ENCODE measurements around the gene GADL1.

GADL1 gene

GRCh38 chr3:30691249-30691880, 203.1 kb downstream of the GADL1 start:
- DNase-seq, result no peak

DNA sequence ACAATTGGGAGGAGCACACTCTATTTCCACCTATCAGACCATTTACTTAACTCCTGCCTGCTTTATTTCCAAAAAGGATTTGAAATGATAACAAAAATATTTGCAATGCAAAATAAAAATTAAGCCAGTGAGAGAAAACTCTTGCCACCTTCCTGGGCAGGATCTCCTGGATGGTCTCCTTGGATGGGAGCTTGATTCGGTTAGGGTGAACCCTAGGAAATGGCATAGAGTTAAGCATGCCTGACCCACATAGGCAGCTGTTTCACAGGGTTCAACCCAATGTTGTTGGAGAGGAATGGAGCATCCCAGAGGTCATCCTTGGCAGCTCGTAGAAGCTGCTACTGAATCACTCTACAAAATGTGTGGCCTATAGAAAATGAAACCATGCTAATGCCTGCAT, 204.3 kb downstream of the GADL1 start:
- no peak for DNase-seq

GRCh38 chr3:30688776-30689641, 205.5 kb downstream of the GADL1 start:
- DNase-seq, result no peak

GRCh38 chr3:30687930-30688570, 206.4 kb downstream of the GADL1 start:
- no peak for DNase-seq

- DNase-seq, result no peak
Measured at GRCh38 chr3:30686799-30687198, 207.7 kb downstream of the GADL1 start.

DNA sequence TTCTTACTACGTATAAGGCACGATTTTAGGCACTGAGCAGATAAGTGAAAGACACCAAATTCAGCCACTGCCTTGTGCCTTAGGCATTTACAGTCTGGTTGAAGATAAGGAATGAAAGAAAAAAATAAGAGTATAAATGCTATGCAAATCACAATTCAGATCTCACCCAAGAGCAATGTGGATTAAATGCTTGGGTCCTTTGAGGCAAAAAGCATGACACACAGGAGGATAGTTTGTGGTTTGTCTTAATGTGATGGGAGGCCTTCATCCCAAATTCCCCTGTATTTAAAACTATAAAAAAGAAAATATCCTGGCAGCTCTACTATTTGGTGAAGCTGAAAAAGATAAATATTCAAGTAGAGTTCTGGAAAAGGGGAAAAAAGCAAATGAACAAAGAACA, 208.3 kb downstream of the GADL1 start:
- DNase-seq, result no peak

DNA sequence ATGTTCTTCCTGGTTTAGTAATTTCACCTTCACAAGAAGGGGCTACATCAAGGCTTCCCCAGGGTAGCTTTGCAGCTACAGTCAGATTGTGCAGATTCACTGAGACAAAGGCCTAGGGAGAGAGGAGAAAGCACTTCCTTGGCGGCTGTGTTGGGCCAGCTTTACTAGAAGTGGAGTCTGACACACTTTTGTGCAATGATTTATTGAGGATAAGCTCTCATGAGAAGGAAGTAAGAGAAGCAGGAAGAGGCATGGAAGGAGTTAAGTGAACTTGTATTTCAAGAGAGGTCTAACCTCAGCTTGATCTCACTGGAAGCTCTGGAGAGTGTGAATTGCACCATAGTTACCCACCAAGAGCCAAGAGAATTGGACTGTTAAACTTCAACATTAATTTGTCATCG, 209.2 kb downstream of the GADL1 start:
- no peak for DNase-seq

- no peak for DNase-seq
Measured at GRCh38 chr3:30684356-30684755, 210.1 kb downstream of the GADL1 start.

DNA sequence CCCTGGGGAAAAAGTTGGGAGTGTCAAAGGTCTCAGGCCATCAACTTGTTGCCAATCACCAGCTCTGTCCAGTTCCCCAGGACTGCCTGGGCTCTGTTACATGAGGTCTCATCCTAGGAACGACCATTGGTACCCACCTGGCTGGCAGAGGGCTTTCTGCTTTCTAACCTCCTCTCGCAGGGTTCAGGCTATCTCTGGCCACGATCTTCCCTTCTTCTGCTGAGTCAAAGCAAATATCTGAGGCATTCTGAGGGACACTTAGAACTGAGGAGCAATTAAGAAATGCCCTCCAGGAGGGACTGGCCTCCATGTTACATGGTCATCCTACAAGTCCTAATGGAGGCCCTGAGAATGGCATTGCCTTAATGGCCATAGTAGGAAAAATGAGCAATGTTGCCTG, 210.7 kb downstream of the GADL1 start:
- DNase-seq, result no peak

GRCh38 chr3:30682434-30683155, 211.9 kb downstream of the GADL1 start:
- DNase-seq, result no peak

DNA sequence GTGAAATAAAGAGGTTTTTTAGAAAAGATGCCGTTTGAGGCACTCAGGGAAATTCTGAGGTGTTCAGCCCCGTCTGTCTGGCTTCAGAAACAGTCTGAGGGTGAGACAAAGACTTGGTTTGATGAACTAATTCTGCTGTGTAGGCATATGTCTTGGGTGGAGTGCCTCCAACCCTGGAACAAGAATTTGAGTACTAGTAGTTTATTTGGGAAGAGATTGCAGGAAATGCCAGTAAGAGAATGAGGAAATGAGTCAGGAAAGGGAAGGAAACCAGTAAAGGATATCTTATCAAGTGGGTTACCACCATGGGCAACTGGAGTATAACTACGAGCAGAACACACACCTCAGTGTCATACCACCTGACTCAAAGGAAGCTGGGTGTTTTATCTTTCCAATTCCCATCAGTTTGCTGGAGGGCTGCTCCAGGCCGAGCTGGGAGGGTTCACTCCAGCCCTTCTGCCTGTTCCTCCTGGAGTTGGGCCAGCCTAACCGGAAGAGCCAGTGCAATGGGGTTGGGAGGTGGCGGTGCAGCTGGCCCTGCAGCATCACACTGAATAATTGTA, 212.7 kb downstream of the GADL1 start:
- DNase-seq, result no peak

- DNase-seq, result no peak
Measured at GRCh38 chr3:30680789-30681648, 213.4 kb downstream of the GADL1 start.

DNA sequence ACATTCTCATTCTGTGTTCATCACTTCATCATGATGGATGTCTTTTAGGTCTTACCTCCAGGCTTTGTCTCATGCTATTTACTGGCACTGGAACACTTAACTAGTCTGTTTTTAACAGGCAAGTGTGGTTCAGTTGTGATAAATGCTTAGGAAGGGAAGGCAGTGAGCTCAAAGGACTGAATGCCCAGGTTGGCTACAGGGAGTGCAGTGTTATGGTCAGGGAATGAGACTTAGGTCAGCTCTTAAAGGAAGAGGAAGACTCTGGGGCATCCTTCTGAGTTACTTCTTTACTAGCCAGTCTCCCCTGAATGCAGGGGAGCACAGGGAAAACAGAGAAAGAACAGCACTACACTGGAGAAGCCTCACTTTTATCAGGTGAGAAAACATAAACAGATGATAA, 215.4 kb downstream of the GADL1 start:
- no peak for DNase-seq

DNA sequence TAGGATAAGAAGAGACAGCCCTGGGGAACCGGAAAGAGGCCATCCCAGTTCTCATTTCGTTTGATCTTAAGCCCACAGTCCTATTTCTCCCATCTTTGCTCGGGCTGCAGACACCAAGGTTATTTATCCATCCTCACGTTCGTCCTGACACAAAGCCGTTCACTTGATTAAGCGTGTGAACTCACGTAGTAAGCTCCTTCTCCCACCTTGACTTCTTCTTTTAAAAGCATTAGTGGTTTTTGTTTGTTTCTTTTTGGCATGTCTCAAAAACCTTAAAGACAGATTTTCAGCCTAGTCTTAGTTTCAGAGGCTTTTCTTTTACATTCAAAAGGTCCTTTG, 217.1 kb downstream of the GADL1 start:
- no peak for DNase-seq

DNA sequence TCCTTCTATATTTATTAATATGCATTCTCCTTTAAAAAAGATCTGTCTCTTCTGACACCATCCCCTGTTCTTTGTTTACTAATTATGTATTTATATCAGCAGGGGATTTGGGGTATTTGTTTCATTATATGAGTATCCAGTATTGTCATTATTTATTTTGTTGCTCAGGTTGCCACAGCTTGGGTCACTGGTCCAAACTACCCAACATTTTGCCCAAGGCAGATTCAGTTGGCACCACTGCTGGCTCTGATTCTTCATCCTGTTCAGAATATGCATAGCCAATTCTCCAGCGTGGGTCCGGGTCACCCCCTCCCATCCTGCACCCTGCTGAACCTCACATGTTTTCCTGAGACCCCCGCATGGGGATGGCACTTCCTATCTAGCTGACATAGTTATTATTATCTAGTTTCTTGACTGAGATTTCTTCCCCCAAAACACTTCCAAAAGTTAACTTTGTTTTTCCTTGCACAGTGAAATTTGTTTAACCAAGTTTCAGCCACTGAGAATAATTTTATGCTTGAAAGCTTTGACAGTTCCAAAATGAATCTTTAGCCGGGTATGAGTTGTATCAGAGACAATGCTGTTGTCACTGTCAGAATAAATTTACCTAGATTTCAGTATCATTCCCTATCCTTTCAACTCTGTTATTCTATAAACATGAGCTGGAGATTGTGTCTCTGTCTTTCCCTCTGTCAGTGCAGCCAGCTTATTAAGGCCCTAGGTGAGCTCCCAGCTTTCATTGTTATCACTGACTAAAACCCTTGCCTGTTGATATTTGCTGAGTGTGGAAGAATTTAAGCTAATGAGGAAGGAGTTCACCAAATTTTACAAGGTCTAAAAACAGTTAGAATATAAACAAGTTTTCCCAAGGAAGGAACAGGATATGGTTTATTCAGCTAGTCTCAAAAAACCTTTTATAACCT, 217.8 kb downstream of the GADL1 start:
- no peak for DNase-seq

Data from NCI-H187 (cell line).